ENCODE measurements around the gene PLEKHM2. TPM values are rescaled to one million over a fixed set of nuclear protein-coding genes. Genes with fewer than 3 reads are reported as not detected.
"Not testable (repeated sequence)": the region's sequence is repeated elsewhere in the genome, so short reads cannot be mapped to it uniquely, and the experiment has no call there.

The PLEKHM2 gene
- total RNA-seq, 5 donors from 2014 or later (not counting 1 experiment from before 2014, with no cell fraction given) = 52.5 to 65.2 (median 59.6) TPM

DNA sequence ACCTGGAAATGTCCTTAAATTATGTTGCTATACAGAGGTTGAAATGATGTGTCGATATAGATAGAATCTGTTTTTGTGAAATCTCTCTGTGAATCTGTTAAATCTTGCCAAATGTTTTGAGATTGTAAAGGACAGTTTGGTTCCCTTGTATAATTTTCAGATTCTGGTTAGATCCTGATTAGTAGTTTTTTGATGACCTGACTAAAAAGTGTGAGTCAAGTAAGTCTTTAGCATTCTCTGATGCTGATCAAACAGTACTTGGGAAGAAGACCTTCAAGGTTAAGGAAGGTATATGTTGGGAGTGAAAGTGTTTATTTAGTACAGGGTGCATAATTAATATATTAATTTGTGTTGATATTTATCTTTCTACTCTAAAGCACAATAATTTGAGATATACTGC is 34.2 kb upstream of the PLEKHM2 start:
- Histone ChIP-seq H3K27me3 (replicated peaks in 1 of 2; ENCODE audit: control insufficient read depth in 2 of 2, extremely low read depth in 1 of 2, insufficient read depth in 2 of 2, low read length in 1 of 2) (no peaks in the 10 kb centered on the region), H3K27ac (ENCODE audit: low read length) (no peak overlapping the region), H3K36me3 (ENCODE audit: control insufficient read depth in 2 of 2, extremely low read depth in 1 of 2, insufficient read depth in 1 of 2, low read length in 1 of 2) (peaks cover 7 to 54% of the 10 kb centered on the region in 2 donors), H3K9me3 (no peaks in the 10 kb centered on the region), H3K4me1 (ENCODE audit: control insufficient read depth in 1 of 2, extremely low read depth in 1 of 2, insufficient read depth in 2 of 2, low read length in 2 of 2) (no peaks in the 10 kb centered on the region), H3K4me3 (ENCODE audit: control insufficient read depth in 1 of 2, extremely low read depth in 1 of 2, low read length in 1 of 2) (no peak overlapping the region)
- Mint-ChIP-seq H3K27ac (no peak overlapping the region), H3K9me3 (no peaks in the 10 kb centered on the region), H3K27me3 (no peaks in the 10 kb centered on the region), H3K4me1 (peaks cover 0 to 6% (median 2%) of the 10 kb centered on the region in 3 donors), H3K36me3 (peaks cover 38% of the 10 kb centered on the region), H3K4me3 (no peak overlapping the region)
- ChIA-PET CTCF (no interaction called here), POLR2A (no interaction called here)
- no peak for ATAC-seq (replicated peaks in 1 of 4)
- 100% methylated on average over 1 of the region's 1 CpG for WGBS (ENCODE audit: insufficient coverage)
- DNase-seq = no peak

DNA sequence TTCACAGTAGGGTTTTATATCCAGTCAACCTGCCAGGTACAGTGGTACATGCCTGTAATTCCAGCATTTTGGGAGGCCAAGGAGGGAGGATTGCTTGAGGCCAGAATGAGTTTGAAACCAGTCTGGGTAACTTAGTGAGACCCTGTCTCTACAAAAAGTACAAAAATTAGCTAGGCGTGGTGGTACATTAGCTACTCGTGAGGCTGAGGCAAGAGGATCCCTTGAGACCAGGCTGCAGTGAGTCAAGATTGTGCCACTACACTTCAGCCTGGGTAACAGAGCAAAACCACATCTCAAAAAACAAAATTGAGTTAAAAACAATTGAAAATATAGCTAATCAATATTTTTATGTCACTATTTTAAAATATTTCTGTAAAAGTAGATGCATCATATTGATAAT is 33.7 kb upstream of the PLEKHM2 start:
- 100% methylated on average over 1 of the region's 2 CpGs for WGBS (ENCODE audit: insufficient coverage)
- Mint-ChIP-seq H3K4me3 (no peak overlapping the region), H3K36me3 (peaks cover 33% of the 10 kb centered on the region), H3K4me1 (peaks cover 0 to 6% (median 2%) of the 10 kb centered on the region in 3 donors), H3K27ac (no peak overlapping the region), H3K27me3 (no peaks in the 10 kb centered on the region), H3K9me3 (no peaks in the 10 kb centered on the region)
- no peak for ATAC-seq (replicated peaks in 1 of 4)
- no peak for DNase-seq
- Histone ChIP-seq H3K27me3 (replicated peaks in 1 of 2; ENCODE audit: control insufficient read depth in 2 of 2, extremely low read depth in 1 of 2, insufficient read depth in 2 of 2, low read length in 1 of 2) (no peaks in the 10 kb centered on the region), H3K36me3 (ENCODE audit: control insufficient read depth in 2 of 2, extremely low read depth in 1 of 2, insufficient read depth in 1 of 2, low read length in 1 of 2) (peaks cover 7 to 49% of the 10 kb centered on the region in 2 donors), H3K4me3 (ENCODE audit: control insufficient read depth in 1 of 2, extremely low read depth in 1 of 2, low read length in 1 of 2) (no peak overlapping the region), H3K4me1 (ENCODE audit: control insufficient read depth in 1 of 2, extremely low read depth in 1 of 2, insufficient read depth in 2 of 2, low read length in 2 of 2) (no peaks in the 10 kb centered on the region), H3K27ac (ENCODE audit: low read length) (no peak overlapping the region), H3K9me3 (no peaks in the 10 kb centered on the region)
- ChIA-PET CTCF (no interaction called here), POLR2A (no interaction called here)

DNA sequence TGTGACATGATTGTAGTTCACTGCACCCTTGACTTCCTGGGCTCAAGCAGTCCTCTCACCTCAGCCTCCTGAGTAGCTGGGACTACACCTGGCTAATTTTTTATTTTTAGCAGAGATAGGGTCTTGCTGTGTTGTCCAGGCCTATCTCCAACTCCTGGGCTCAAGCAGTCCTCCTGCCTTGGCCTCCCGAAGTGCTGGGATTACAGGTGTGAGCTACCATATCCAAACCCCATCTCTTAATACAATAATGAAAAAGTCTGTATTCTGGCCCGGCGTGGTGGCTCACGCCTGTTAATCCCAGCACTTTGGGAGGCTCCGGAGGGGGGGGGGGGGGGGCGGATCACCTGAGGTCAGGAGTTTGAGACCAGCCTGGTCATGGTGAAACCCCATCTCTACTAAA is 32.0 kb upstream of the PLEKHM2 start:
- H3K27ac ChIP-seq (ENCODE audit: low read length); H3K4me3 Mint-ChIP-seq; POLR2A ChIA-PET; H3K27me3 Mint-ChIP-seq; ATAC-seq (replicated peaks in 1 of 4); H3K9me3 ChIP-seq; DNase-seq; H3K9me3 Mint-ChIP-seq; H3K4me1 ChIP-seq (ENCODE audit: control insufficient read depth in 1 of 2, extremely low read depth in 1 of 2, insufficient read depth in 2 of 2, low read length in 2 of 2); H3K27me3 ChIP-seq (replicated peaks in 1 of 2; ENCODE audit: control insufficient read depth in 2 of 2, extremely low read depth in 1 of 2, insufficient read depth in 2 of 2, low read length in 1 of 2); H3K4me3 ChIP-seq (ENCODE audit: control insufficient read depth in 1 of 2, extremely low read depth in 1 of 2, low read length in 1 of 2); CTCF ChIA-PET; H3K4me1 Mint-ChIP-seq; H3K27ac Mint-ChIP-seq: not testable (repeated sequence)
- peaks cover 7 to 52% of the 10 kb centered on the region in 2 donors for H3K36me3 ChIP-seq (ENCODE audit: control insufficient read depth in 2 of 2, extremely low read depth in 1 of 2, insufficient read depth in 1 of 2, low read length in 1 of 2)
- WGBS (ENCODE audit: insufficient coverage) = no CpG with 5 or more reads among the region's 6 CpGs
- H3K36me3 Mint-ChIP-seq = peaks cover 43% of the 10 kb centered on the region

DNA sequence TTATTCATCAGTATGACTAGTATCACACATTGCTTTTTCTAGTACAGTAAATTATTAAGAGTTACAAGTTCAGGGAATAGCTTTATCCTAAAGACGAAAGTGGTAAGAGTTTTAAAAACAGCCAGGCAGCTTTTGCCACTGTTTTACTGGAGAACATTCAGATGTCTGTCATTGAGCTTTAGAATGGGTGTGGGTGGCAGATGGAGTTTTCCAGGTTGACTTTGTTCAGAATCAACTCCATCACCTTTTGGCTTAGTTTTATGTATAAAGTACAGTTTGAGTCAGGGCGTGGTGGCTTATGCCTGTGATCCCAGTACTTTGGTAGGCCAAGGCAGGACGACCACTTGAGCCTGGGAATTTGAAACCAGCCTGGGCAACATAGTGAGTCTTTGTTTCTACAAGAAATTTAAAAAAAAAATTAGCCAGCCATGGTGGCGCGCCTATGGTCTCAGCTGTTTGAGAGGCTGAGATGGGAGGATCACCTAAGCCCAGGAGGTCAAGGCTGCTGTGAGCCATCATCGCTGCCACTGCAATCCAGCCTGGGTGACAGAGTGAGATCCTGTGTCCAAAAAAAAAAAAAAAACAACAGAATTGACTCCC is 29.9 kb upstream of the PLEKHM2 start:
- Histone ChIP-seq H3K27ac (ENCODE audit: low read length) (no peak overlapping the region), H3K4me3 (ENCODE audit: control insufficient read depth in 1 of 2, extremely low read depth in 1 of 2, low read length in 1 of 2) (no peak overlapping the region), H3K36me3 (ENCODE audit: control insufficient read depth in 2 of 2, extremely low read depth in 1 of 2, insufficient read depth in 1 of 2, low read length in 1 of 2) (peaks cover 3 to 56% of the 10 kb centered on the region in 2 donors), H3K4me1 (ENCODE audit: control insufficient read depth in 1 of 2, extremely low read depth in 1 of 2, insufficient read depth in 2 of 2, low read length in 2 of 2) (no peaks in the 10 kb centered on the region), H3K27me3 (replicated peaks in 1 of 2; ENCODE audit: control insufficient read depth in 2 of 2, extremely low read depth in 1 of 2, insufficient read depth in 2 of 2, low read length in 1 of 2) (no peaks in the 10 kb centered on the region), H3K9me3 (no peaks in the 10 kb centered on the region)
- Mint-ChIP-seq H3K27ac (no peak overlapping the region), H3K9me3 (no peaks in the 10 kb centered on the region), H3K27me3 (no peaks in the 10 kb centered on the region), H3K4me1 (no peaks in the 10 kb centered on the region), H3K4me3 (no peak overlapping the region), H3K36me3 (peaks cover 43% of the 10 kb centered on the region)
- DNase-seq (no peak), ATAC-seq (replicated peaks in 1 of 4) (no peak)
- ChIA-PET POLR2A (no interaction called here), CTCF (interaction anchor here in 1 of 2 donors (0.5 kb wide), 1 partner anchor 119 kb away, joined by 5 read pairs; no protein-coding TSS in a partner anchor)
- 96% methylated on average over 3 of the region's 6 CpGs for WGBS (ENCODE audit: insufficient coverage)

DNA sequence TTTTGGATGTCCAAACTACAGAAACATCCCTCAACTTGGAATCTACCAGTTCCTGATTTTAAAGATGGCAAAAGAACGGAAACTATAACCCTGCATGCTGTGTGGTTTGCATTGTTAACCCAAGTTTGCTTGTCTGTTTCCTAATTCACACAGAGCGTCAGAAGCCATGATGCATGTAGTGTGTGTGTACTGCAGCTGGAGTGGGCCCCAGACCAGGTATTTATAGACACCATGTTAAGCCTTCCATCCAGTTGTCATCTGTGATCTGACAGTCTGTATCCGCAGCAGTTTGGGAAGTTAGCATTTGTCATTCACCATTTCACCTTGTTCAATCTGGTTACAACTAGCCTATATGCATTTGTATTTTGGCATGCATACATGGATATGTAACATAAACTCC is 27.7 kb upstream of the PLEKHM2 start:
- no peak overlapping the region for H3K27ac ChIP-seq (ENCODE audit: low read length)
- DNase-seq = no peak
- Mint-ChIP-seq H3K27me3 (no peaks in the 10 kb centered on the region), H3K36me3 (peaks cover 53% of the 10 kb centered on the region), H3K9me3 (no peaks in the 10 kb centered on the region), H3K4me1 (no peaks in the 10 kb centered on the region), H3K4me3 (no peak overlapping the region), H3K27ac (no peak overlapping the region)
- no peaks in the 10 kb centered on the region for H3K4me1 ChIP-seq (ENCODE audit: control insufficient read depth in 1 of 2, extremely low read depth in 1 of 2, insufficient read depth in 2 of 2, low read length in 2 of 2)
- H3K27me3 ChIP-seq (replicated peaks in 1 of 2; ENCODE audit: control insufficient read depth in 2 of 2, extremely low read depth in 1 of 2, insufficient read depth in 2 of 2, low read length in 1 of 2) = no peaks in the 10 kb centered on the region
- no CpG with 5 or more reads among the region's 3 CpGs for WGBS (ENCODE audit: insufficient coverage)
- ChIA-PET POLR2A (interaction anchor here in 1 of 2 donors (0.6 kb wide), 1 partner anchor 34 kb away, joined by 5 read pairs; no protein-coding TSS in a partner anchor), CTCF (interaction anchor here in 1 of 2 donors (0.7 kb wide), 1 partner anchor 173 kb away, joined by 3 read pairs; no protein-coding TSS in a partner anchor)
- ATAC-seq (replicated peaks in 1 of 4) = no peak
- no peaks in the 10 kb centered on the region for H3K9me3 ChIP-seq
- H3K36me3 ChIP-seq (ENCODE audit: control insufficient read depth in 2 of 2, extremely low read depth in 1 of 2, insufficient read depth in 1 of 2, low read length in 1 of 2) = peaks cover 3 to 63% of the 10 kb centered on the region in 2 donors
- H3K4me3 ChIP-seq (ENCODE audit: control insufficient read depth in 1 of 2, extremely low read depth in 1 of 2, low read length in 1 of 2) = no peak overlapping the region

DNA sequence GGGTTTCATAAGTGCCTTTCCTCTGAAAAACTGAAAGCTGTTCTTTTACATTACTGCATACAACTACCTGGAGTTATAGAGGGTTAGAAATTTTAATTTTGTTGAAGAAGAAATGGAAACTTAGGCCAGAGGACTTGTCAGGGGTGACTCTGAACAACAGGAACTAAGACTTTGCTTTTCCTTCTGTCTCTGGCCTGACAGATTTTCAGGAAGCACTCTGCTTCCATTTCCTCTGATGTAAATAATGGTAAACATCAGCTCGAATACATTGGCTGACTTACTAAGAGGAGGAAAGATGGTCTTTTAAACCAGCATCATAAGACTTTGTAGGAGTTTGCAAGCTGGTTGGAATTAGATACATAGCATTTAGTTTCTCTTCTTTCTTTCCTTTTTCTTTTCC is 27.1 kb upstream of the PLEKHM2 start:
- H3K36me3 ChIP-seq (ENCODE audit: control insufficient read depth in 2 of 2, extremely low read depth in 1 of 2, insufficient read depth in 1 of 2, low read length in 1 of 2) = peaks cover 5 to 64% of the 10 kb centered on the region in 2 donors
- no peak overlapping the region for H3K4me3 ChIP-seq (ENCODE audit: control insufficient read depth in 1 of 2, extremely low read depth in 1 of 2, low read length in 1 of 2)
- Mint-ChIP-seq H3K27ac (no peak overlapping the region), H3K9me3 (no peaks in the 10 kb centered on the region), H3K27me3 (no peaks in the 10 kb centered on the region), H3K4me1 (no peaks in the 10 kb centered on the region), H3K4me3 (no peak overlapping the region), H3K36me3 (peaks cover 55% of the 10 kb centered on the region)
- no CpG with 5 or more reads among the region's 1 CpG for WGBS (ENCODE audit: insufficient coverage)
- no peak for ATAC-seq (replicated peaks in 1 of 4)
- no peaks in the 10 kb centered on the region for H3K27me3 ChIP-seq (replicated peaks in 1 of 2; ENCODE audit: control insufficient read depth in 2 of 2, extremely low read depth in 1 of 2, insufficient read depth in 2 of 2, low read length in 1 of 2)
- no peaks in the 10 kb centered on the region for H3K4me1 ChIP-seq (ENCODE audit: control insufficient read depth in 1 of 2, extremely low read depth in 1 of 2, insufficient read depth in 2 of 2, low read length in 2 of 2)
- POLR2A ChIA-PET = no interaction called here
- CTCF ChIA-PET = interaction anchor here in 1 of 2 donors (0.7 kb wide), 1 partner anchor 172 kb away, joined by 3 read pairs; no protein-coding TSS in a partner anchor
- no peak for DNase-seq
- H3K27ac ChIP-seq (ENCODE audit: low read length) = no peak overlapping the region
- no peaks in the 10 kb centered on the region for H3K9me3 ChIP-seq

All from T-cell (primary cell).